Bronchial smooth muscle cell (primary cell): ENCODE results near the gene PHB1. TPM values are rescaled to one million over a fixed set of nuclear protein-coding genes. Genes with fewer than 3 reads are reported as not detected.

Experiments used
- total RNA-seq: library from RNA; depleted of rRNA; stranded (reverse); fragments of >200 nt; gene quantifications from 2 replicates; pipeline ENCODE4 v1.2.1, GENCODE V29; 2014

Gene PHB1
- 143 and 167 TPM in 2 replicates for total RNA-seq

GRCh38 chr17:49414622-49415350, at the start of gene PHB1:
Gene PHB1 (minus strand): TSS chr17:49414882. CDS start chr17:49413264, 1,618 bp downstream.

GRCh38 chr17:49361902-49362722, 52.6 kb downstream of the PHB1 start, which contains the start of gene ZNF652:
Gene ZNF652 (minus strand): TSS chr17:49362250. CDS start chr17:49317725, 44,525 bp downstream.

Other genes starting within 250 kb of the PHB1 start
- not detected in 2 replicates for gene GNGT2, start 204.3 kb downstream of the PHB1 start, total RNA-seq
- gene ABI3, start 204.2 kb downstream of the PHB1 start, total RNA-seq: not detected in 2 replicates
- not detected in 2 replicates for gene PHOSPHO1, start 184.1 kb downstream of the PHB1 start, total RNA-seq
- 4.9 and 8.9 TPM in 2 replicates for gene ZNF652, start 52.6 kb downstream of the PHB1 start, total RNA-seq
- 0.26 and 0.32 TPM in 2 replicates for gene NGFR, start 80.4 kb upstream of the PHB1 start, total RNA-seq
- gene NXPH3, start 161.0 kb upstream of the PHB1 start, total RNA-seq: under 0.01 and 0.17 TPM in 2 replicates